ENCODE measurements around the gene CHST13. TPM values are rescaled to one million over a fixed set of nuclear protein-coding genes. Genes with fewer than 3 reads are reported as not detected.

CHST13 gene
- total and polyA plus RNA-seq, 2 of the 4 experiments (the other 2 are of a cell fraction): not detected

DNA sequence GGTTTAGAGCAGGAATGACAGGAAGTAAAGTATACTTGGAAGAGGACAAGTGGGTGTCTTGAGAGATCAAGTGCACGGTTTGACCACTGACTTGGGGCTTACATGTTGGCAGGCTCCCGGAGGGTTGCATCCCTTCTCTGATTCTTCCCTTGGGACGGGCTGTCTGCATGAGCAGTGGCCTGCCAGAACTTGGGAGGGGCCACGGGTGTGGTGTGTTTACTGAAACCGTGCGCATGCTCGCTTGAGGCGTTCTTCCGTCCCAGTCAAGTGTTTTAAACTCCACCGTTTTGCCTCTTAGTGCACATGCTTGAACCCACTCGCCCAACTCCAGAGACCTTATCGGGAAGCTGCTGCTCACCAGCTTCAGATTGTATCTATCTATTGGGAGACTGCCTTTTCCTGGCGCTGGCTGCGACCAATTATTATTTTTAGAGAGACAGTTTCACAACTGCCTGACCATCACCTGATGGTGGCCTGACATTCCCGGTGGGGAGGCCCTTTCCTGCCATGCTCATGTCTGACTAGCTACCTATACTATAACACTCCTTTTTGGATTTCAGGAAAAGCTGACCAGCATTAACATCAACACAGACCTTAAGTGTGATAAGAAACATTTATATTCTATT, 49.6 kb downstream of the CHST13 start:
- no peak overlapping the region for H2BK15ac ChIP-seq (ENCODE audit: low read depth, low read length)
- no peak overlapping the region for H3K4me3 ChIP-seq (ENCODE audit: insufficient read depth, low read depth, low read length)
- H3K23ac ChIP-seq (ENCODE audit: low read depth, low read length): no peak overlapping the region
- H2BK5ac ChIP-seq (ENCODE audit: low read depth, low read length, poor library complexity, severe bottlenecking): no peak overlapping the region
- H3K9me3 ChIP-seq (ENCODE audit: control insufficient read depth, insufficient read depth, low read length): no peaks in the 10 kb centered on the region
- in situ Hi-C loops (cut with MboI; ENCODE audit: low sequenced_read_pairs): no loop called here
- intact Hi-C loops (cut with micrococcal nuclease): no loop called here
- H3K27me3 ChIP-seq (ENCODE audit: control insufficient read depth, insufficient read depth, low read length): peaks cover 27% of the 10 kb centered on the region
- no peak overlapping the region for H3K4me2 ChIP-seq (ENCODE audit: low read depth, low read length)
- H3K18ac ChIP-seq (ENCODE audit: low read depth, low read length): no peak overlapping the region
- H3K9ac ChIP-seq (ENCODE audit: low read depth, low read length): no peak overlapping the region
- WGBS, 2 experiments (ENCODE audit: extremely low coverage in 2 of 2, insufficient read length in 1 of 2): 72% methylated on average over 10 of the region's 15 CpGs; no CpG with 5 or more reads in 1 of the 2 experiments
- H3K4ac ChIP-seq (ENCODE audit: low read depth, low read length): no peak overlapping the region
- no peaks in the 10 kb centered on the region for H3K36me3 ChIP-seq (ENCODE audit: control insufficient read depth, insufficient read depth, low read length)
- no peaks in the 10 kb centered on the region for H4K20me1 ChIP-seq (ENCODE audit: insufficient read depth, low read length)
- dilution Hi-C loops (cut with HindIII; ENCODE audit: low sequenced_read_pairs, unreplicated experiment): no loop called here
- no peak overlapping the region for H2BK120ac ChIP-seq (ENCODE audit: low read depth, low read length)
- DNase-seq: no peak
- H2AK9ac ChIP-seq (replicated peaks; ENCODE audit: low read depth, low read length, poor library complexity): no peak overlapping the region
- no peaks in the 10 kb centered on the region for H3K9me1 ChIP-seq (ENCODE audit: insufficient read depth, low read length)
- ATAC-seq (ENCODE audit: low read depth): no peak
- H4K91ac ChIP-seq (ENCODE audit: insufficient read depth, low read depth, low read length): no peak overlapping the region
- TF ChIP-seq RAD21 (IDR thresholded peaks at IDR 0.05; ENCODE audit: low read length) (no peak), MAFK (IDR thresholded peaks at IDR 0.05; ENCODE audit: low read depth, low read length) (no peak)
- TF ChIP-seq, protein P1, sequence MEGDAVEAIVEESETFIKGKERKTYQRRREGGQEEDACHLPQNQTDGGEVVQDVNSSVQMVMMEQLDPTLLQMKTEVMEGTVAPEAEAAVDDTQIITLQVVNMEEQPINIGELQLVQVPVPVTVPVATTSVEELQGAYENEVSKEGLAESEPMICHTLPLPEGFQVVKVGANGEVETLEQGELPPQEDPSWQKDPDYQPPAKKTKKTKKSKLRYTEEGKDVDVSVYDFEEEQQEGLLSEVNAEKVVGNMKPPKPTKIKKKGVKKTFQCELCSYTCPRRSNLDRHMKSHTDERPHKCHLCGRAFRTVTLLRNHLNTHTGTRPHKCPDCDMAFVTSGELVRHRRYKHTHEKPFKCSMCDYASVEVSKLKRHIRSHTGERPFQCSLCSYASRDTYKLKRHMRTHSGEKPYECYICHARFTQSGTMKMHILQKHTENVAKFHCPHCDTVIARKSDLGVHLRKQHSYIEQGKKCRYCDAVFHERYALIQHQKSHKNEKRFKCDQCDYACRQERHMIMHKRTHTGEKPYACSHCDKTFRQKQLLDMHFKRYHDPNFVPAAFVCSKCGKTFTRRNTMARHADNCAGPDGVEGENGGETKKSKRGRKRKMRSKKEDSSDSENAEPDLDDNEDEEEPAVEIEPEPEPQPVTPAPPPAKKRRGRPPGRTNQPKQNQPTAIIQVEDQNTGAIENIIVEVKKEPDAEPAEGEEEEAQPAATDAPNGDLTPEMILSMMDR (conservative IDR thresholded peaks at IDR 0.05; ENCODE audit: low read depth, low read length): no peak
- H2BK20ac ChIP-seq (ENCODE audit: low read depth, low read length): no peak overlapping the region
- ChIA-PET POLR2A (ENCODE audit: unreplicated experiment) (interaction anchor here (0.5 kb wide), 1 partner anchor 792 kb away, joined by 3 read pairs; no protein-coding TSS in a partner anchor), CTCF (no interaction called here)
- no peak overlapping the region for H3K14ac ChIP-seq (replicated peaks; ENCODE audit: low read depth, low read length)
- no peaks in the 10 kb centered on the region for H3K4me1 ChIP-seq (ENCODE audit: control insufficient read depth, insufficient read depth, low read length)
- no peak overlapping the region for H2AFZ ChIP-seq (replicated peaks; ENCODE audit: low read length, poor library complexity)
- H4K8ac ChIP-seq (ENCODE audit: low read depth in 2 of 2, low read length in 2 of 2): no peak overlapping the region
- no peak overlapping the region for H4K5ac ChIP-seq (ENCODE audit: low read depth, low read length)
- H2AK5ac ChIP-seq (ENCODE audit: low read depth, low read length): no peak overlapping the region
- H3K79me1 ChIP-seq (ENCODE audit: low read depth in 1 of 2, low read length in 2 of 2): no peaks in the 10 kb centered on the region
- BruUV-seq (replicated peaks): no TSS peak
- no peak overlapping the region for H3K27ac ChIP-seq (ENCODE audit: insufficient read depth, low read length)
- H3K56ac ChIP-seq (ENCODE audit: extremely low read depth, insufficient read depth, low read length): no peak overlapping the region
